ENCODE measurements around the gene ZNF654. TPM values are rescaled to one million over a fixed set of nuclear protein-coding genes. Genes with fewer than 3 reads are reported as not detected.
"Not testable (repeated sequence)": the region's sequence is repeated elsewhere in the genome, so short reads cannot be mapped to it uniquely, and the experiment has no call there.

Gene ZNF654
- total RNA-seq, 1 experiment from 2014 or later: 5.0 TPM

GRCh38 chr3:88117683-88118082 lies 58.6 kb downstream of the ZNF654 start:
- H3K4me3 ChIP-seq (ENCODE audit: low read length): no peak overlapping the region
- H3K9me2 ChIP-seq (replicated peaks; ENCODE audit: low read length): no peaks in the 10 kb centered on the region
- no peaks in the 10 kb centered on the region for H3K79me2 ChIP-seq (ENCODE audit: low read length)
- no peak for DNase-seq
- POLR2A ChIA-PET (ENCODE audit: unreplicated experiment): no interaction called here
- H3K9me3 ChIP-seq (ENCODE audit: low read length): no peaks in the 10 kb centered on the region
- no TSS peak for BruUV-seq (replicated peaks)
- H3K9ac ChIP-seq (ENCODE audit: low read length): no peak overlapping the region
- CTCF ChIA-PET: no interaction called here
- H3K36me3 ChIP-seq (ENCODE audit: low read depth, low read length): peaks cover 11% of the 10 kb centered on the region; the same call in 1 of the 2 replicates
- no peaks in the 10 kb centered on the region for H3F3A ChIP-seq (ENCODE audit: low read length, unreplicated experiment)
- intact Hi-C loops (cut with micrococcal nuclease): loop anchor here (10.0 kb wide), 1 partner anchor 853 kb away; no protein-coding TSS in a partner anchor
- TF ChIP-seq EZH2 (IDR thresholded peaks at IDR 0.05; ENCODE audit: low read length, unreplicated experiment): no peak
- no peak for TF ChIP-seq EZH2phosphoT487 (IDR thresholded peaks at IDR 0.05; ENCODE audit: borderline replicate concordance, low read length)
- no peak for TF ChIP-seq CTCF (conservative IDR thresholded peaks at IDR 0.05; ENCODE audit: low read depth, low read length)
- H3K27ac ChIP-seq (ENCODE audit: low read length): no peak overlapping the region
- ATAC-seq: no peak
- no peaks in the 10 kb centered on the region for H4K20me1 ChIP-seq (ENCODE audit: low read length)
- H3K4me2 ChIP-seq (ENCODE audit: low read length): no peak overlapping the region
- H3K4me1 ChIP-seq (ENCODE audit: insufficient read depth, low read length): no peaks in the 10 kb centered on the region
- H2AFZ ChIP-seq (ENCODE audit: low read length): no peak overlapping the region
- H3K27me3 ChIP-seq (ENCODE audit: low read length): no peaks in the 10 kb centered on the region

- H3K4me3 ChIP-seq (ENCODE audit: low read length); ATAC-seq; H2AFZ ChIP-seq (ENCODE audit: low read length); H3K4me1 ChIP-seq (ENCODE audit: insufficient read depth, low read length); H3K27me3 ChIP-seq (ENCODE audit: low read length); DNase-seq; CTCF ChIA-PET; BruUV-seq (replicated peaks); H3K9me2 ChIP-seq (replicated peaks; ENCODE audit: low read length); POLR2A ChIA-PET (ENCODE audit: unreplicated experiment); H3K79me2 ChIP-seq (ENCODE audit: low read length); H3K27ac ChIP-seq (ENCODE audit: low read length); H3K4me2 ChIP-seq (ENCODE audit: low read length); H3K9me3 ChIP-seq (ENCODE audit: low read length); H3K9ac ChIP-seq (ENCODE audit: low read length); H4K20me1 ChIP-seq (ENCODE audit: low read length); H3F3A ChIP-seq (ENCODE audit: low read length, unreplicated experiment): not testable (repeated sequence)
- intact Hi-C loops (cut with micrococcal nuclease): loop anchor here (10.0 kb wide), 1 partner anchor 854 kb away; no protein-coding TSS in a partner anchor
- H3K36me3 ChIP-seq (ENCODE audit: low read depth, low read length): peaks cover 11% of the 10 kb centered on the region; the same call in 1 of the 2 replicates
Observed at GRCh38 chr3:88118603-88119002, 59.5 kb downstream of the ZNF654 start.

GRCh38 chr3:88123526-88123925 lies 64.5 kb downstream of the ZNF654 start:
- Histone ChIP-seq H3K9me3 (ENCODE audit: low read length) (no peaks in the 10 kb centered on the region), H3F3A (ENCODE audit: low read length, unreplicated experiment) (no peaks in the 10 kb centered on the region), H3K9me2 (replicated peaks; ENCODE audit: low read length) (no peaks in the 10 kb centered on the region), H3K4me2 (ENCODE audit: low read length) (no peak overlapping the region), H3K27ac (ENCODE audit: low read length) (no peak overlapping the region), H3K9ac (ENCODE audit: low read length) (no peak overlapping the region), H3K4me3 (ENCODE audit: low read length) (no peak overlapping the region), H3K27me3 (ENCODE audit: low read length) (no peaks in the 10 kb centered on the region), H4K20me1 (ENCODE audit: low read length) (no peaks in the 10 kb centered on the region), H3K79me2 (ENCODE audit: low read length) (peaks cover 5% of the 10 kb centered on the region; the same call in 1 of the 2 replicates), H3K4me1 (ENCODE audit: insufficient read depth, low read length) (no peaks in the 10 kb centered on the region), H3K36me3 (ENCODE audit: low read depth, low read length) (peaks cover 1% of the 10 kb centered on the region; the same call in 1 of the 2 replicates), H2AFZ (ENCODE audit: low read length) (no peak overlapping the region)
- no TSS peak for BruUV-seq (replicated peaks)
- ChIA-PET CTCF (no interaction called here), POLR2A (ENCODE audit: unreplicated experiment) (no interaction called here)
- no peak for DNase-seq
- ATAC-seq: no peak
- TF ChIP-seq EZH2phosphoT487 (IDR thresholded peaks at IDR 0.05; ENCODE audit: borderline replicate concordance, low read length) (no peak), EZH2 (IDR thresholded peaks at IDR 0.05; ENCODE audit: low read length, unreplicated experiment) (no peak), CTCF (conservative IDR thresholded peaks at IDR 0.05; ENCODE audit: low read depth, low read length) (no peak)
- intact Hi-C loops (cut with micrococcal nuclease): no loop called here

Data from PC-3 (cell line).